Neutrophil (primary cell): ENCODE data around the gene DCC.

Source experiments
- H3K27ac ChIP-seq: fragments of 200-600 bp; sonication (generic); 2 replicates; pipeline ENCODE4 v1.5.1; 2016; ENCODE audit warnings: mild to moderate bottlenecking, moderate library complexity
- H3K27me3 ChIP-seq: fragments of 200-600 bp; sonication (generic); 2 replicates; pipeline ENCODE4 v1.6.0; 2016; ENCODE audit warnings: mild to moderate bottlenecking
- H3K36me3 ChIP-seq: fragments of 200-600 bp; sonication (generic); 2 replicates; pipeline ENCODE4 v1.5.1; 2017
- H3K4me1 ChIP-seq, 2 experiments: fragments of 200-600 bp in 1 of 2; sonication (generic) in 1 of 2; 1 replicate in 1 of 2; 2 replicates in 1 of 2; pipeline versions ENCODE4 v1.5.1 to v1.6.1; 2013 to 2016; ENCODE audit warnings: low read depth in 1 of 2, low read length in 1 of 2, mild to moderate bottlenecking in 1 of 2, moderate library complexity in 1 of 2; ENCODE audit not compliant: control insufficient read depth in 1 of 2, insufficient read depth in 1 of 2
- H3K4me3 ChIP-seq, 2 experiments: fragments of 200-600 bp in 1 of 2; sonication (generic) in 1 of 2; 1 replicate in 1 of 2; 2 replicates in 1 of 2; pipeline ENCODE4 v1.5.1; 2013 to 2016; ENCODE audit warnings: low read depth in 1 of 2, low read length in 1 of 2, mild to moderate bottlenecking in 1 of 2, moderate library complexity in 1 of 2
- H3K9me3 ChIP-seq: fragments of 200-600 bp; sonication (generic); 2 replicates; pipeline ENCODE4 v1.5.1; 2016
- CTCF ChIP-seq: fragments of 200-600 bp; sonication (generic); IDR thresholded peaks from 2 replicates; pipeline ENCODE4 v1.5.1; 2016; ENCODE audit warnings: antibody characterized with exemption

Gene DCC

GRCh38 chr18:53441761-53442414 lies 1101.9 kb downstream of the DCC start:
- Histone ChIP-seq H3K4me1 (no peaks in the 10 kb centered on the region), H3K36me3 (no peaks in the 10 kb centered on the region), H3K27ac (no peak overlapping the region), H3K27me3 (no peaks in the 10 kb centered on the region), H3K9me3 (no peaks in the 10 kb centered on the region), H3K4me3 (no peak overlapping the region)
- no peak for TF ChIP-seq CTCF

GRCh38 chr18:53442415-53442783 lies 1102.4 kb downstream of the DCC start:
- Histone ChIP-seq H3K27ac (no peak overlapping the region), H3K36me3 (no peaks in the 10 kb centered on the region), H3K27me3 (no peaks in the 10 kb centered on the region), H3K4me3 (no peak overlapping the region), H3K9me3 (no peaks in the 10 kb centered on the region), H3K4me1 (no peaks in the 10 kb centered on the region)
- TF ChIP-seq CTCF, result no peak

- Histone ChIP-seq H3K4me3 (no peak overlapping the region), H3K9me3 (no peaks in the 10 kb centered on the region), H3K27me3 (no peaks in the 10 kb centered on the region), H3K27ac (no peak overlapping the region), H3K36me3 (no peaks in the 10 kb centered on the region), H3K4me1 (no peaks in the 10 kb centered on the region)
- no peak for TF ChIP-seq CTCF
Observed at GRCh38 chr18:53443336-53443735, 1103.3 kb downstream of the DCC start.

DNA sequence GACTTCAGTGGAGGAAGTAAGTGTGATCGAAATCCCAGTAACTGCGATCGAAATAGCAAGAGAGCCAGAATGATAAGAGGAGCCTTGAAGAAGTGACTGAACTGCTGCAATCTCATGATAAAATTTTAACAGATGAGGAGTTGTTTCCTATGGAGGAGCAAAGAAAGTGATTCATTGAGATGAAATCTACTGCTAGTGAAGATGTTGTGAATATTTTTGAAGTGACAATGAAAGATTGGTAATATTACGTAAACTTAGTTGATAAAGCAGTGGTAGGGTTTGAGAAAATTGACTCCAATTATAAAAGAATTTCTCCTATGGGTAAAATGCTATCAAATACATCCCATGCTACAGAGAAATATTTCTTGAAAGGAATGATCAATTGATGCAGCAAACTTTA lies 1103.8 kb downstream of the DCC start:
- no peaks in the 10 kb centered on the region for H3K36me3 ChIP-seq
- H3K9me3 ChIP-seq, result no peaks in the 10 kb centered on the region
- no peak for TF ChIP-seq CTCF
- no peak overlapping the region for H3K4me3 ChIP-seq
- H3K27me3 ChIP-seq, result no peaks in the 10 kb centered on the region
- no peak overlapping the region for H3K27ac ChIP-seq
- H3K4me1 ChIP-seq, result no peaks in the 10 kb centered on the region

DNA sequence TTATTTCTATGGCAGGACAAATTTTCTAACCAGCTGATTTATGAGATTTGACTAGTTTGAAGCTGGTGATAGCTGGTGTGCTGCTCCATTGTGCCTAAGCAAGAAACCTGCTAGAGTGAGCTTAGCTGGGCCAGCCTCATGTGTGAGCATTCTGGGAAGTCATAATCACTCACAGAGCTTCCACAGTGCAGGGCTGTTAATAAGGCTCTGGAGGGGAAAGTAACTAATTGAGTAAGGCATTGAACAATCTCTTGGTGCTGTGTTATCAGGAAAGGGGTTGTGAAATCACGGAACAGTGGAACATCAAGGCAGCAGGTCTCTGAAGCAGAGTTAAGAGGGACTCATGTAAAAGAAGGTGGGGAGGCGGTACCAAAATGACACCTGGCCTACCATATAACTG lies 1111.9 kb downstream of the DCC start:
- no peak overlapping the region for H3K27ac ChIP-seq
- H3K4me1 ChIP-seq, result no peaks in the 10 kb centered on the region
- no peaks in the 10 kb centered on the region for H3K9me3 ChIP-seq
- H3K36me3 ChIP-seq, result no peaks in the 10 kb centered on the region
- no peak overlapping the region for H3K4me3 ChIP-seq
- H3K27me3 ChIP-seq, result no peaks in the 10 kb centered on the region
- TF ChIP-seq CTCF, result no peak

DNA sequence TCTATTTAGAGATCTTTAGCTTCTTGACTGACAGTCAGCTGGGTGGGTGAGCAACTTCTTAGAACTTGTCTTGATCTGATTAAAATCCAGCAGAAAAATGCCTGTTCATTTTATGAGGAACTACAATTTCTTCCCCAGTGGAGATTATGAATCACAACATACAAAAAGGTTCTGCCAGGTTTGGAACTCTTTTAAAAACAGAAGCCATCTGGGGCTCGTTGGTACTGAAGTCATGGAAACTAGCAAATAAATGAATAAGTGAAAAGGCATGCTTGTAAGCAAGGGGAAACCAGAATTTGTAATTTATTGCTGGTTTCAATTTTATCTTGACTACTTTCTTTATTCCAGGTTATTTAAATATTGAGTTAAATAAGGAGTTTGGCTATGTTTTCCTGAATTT lies 1117.1 kb downstream of the DCC start:
- H3K27ac ChIP-seq, result no peak overlapping the region

More for the DNA sequence above, 1117.1 kb downstream of the DCC start:
- no peak for TF ChIP-seq CTCF
- H3K4me3 ChIP-seq, result no peak overlapping the region
- H3K9me3 ChIP-seq, result no peaks in the 10 kb centered on the region
- H3K36me3 ChIP-seq, result no peaks in the 10 kb centered on the region
- H3K4me1 ChIP-seq, result no peaks in the 10 kb centered on the region
- H3K27me3 ChIP-seq, result no peaks in the 10 kb centered on the region
